D341Med (cell line): Measurements from ENCODE around the gene RIF1.

Experiments
- DNase-seq: peaks from one replicate; pipeline ENCODE4 v3.0.0; 2012; ENCODE audit warnings: low spot score

Gene RIF1, protein sequence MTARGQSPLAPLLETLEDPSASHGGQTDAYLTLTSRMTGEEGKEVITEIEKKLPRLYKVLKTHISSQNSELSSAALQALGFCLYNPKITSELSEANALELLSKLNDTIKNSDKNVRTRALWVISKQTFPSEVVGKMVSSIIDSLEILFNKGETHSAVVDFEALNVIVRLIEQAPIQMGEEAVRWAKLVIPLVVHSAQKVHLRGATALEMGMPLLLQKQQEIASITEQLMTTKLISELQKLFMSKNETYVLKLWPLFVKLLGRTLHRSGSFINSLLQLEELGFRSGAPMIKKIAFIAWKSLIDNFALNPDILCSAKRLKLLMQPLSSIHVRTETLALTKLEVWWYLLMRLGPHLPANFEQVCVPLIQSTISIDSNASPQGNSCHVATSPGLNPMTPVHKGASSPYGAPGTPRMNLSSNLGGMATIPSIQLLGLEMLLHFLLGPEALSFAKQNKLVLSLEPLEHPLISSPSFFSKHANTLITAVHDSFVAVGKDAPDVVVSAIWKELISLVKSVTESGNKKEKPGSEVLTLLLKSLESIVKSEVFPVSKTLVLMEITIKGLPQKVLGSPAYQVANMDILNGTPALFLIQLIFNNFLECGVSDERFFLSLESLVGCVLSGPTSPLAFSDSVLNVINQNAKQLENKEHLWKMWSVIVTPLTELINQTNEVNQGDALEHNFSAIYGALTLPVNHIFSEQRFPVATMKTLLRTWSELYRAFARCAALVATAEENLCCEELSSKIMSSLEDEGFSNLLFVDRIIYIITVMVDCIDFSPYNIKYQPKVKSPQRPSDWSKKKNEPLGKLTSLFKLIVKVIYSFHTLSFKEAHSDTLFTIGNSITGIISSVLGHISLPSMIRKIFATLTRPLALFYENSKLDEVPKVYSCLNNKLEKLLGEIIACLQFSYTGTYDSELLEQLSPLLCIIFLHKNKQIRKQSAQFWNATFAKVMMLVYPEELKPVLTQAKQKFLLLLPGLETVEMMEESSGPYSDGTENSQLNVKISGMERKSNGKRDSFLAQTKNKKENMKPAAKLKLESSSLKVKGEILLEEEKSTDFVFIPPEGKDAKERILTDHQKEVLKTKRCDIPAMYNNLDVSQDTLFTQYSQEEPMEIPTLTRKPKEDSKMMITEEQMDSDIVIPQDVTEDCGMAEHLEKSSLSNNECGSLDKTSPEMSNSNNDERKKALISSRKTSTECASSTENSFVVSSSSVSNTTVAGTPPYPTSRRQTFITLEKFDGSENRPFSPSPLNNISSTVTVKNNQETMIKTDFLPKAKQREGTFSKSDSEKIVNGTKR (N-terminal part only)

DNA sequence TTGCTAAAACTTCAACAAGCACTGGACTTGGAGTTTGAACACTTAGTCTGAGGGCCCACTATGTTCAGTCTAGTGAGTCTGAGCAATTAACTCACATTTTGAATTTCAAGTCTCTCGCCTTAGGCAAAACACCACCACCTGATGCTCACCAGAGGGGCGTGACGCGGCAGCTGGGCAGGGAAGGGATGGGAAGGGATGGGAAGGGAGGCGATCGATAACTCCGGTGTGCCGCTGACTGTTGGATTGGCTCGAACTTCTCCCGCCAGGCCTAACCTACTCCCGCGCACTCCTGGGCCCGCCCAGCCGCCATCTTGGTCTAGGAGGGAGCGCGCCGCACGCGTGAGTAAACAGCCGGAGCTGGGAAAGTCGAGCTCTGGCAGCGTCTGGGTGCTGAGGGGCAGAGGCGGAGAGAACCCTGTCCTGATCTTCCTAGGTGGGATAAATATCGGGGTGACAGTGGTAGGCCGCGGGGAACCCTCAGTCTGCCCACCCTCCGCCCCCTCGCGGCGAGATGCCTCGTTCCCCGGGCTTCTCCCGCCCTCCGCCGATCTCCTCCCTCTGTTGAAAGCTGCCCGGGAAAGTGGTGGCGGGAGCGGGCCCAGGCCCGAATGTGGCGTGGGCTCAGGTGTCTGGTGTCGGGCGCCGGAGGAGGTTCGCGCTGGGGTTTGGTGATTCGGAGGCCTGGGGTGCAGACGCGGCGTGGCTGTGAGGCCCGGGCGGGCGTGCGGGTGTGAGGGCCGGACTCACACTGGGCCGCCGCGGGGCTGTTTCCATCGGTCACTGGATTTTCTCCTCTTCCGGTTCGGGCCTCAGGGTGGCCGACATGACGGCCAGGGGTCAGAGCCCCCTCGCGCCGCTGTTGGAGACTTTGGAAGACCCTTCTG, at the start of gene RIF1:
RIF1 (plus strand) TSS at position 302 of the 884 bp plus-strand sequence; CDS start at position 824, 522 bp downstream.
- DNase-seq = peak; percentile 93

DNA sequence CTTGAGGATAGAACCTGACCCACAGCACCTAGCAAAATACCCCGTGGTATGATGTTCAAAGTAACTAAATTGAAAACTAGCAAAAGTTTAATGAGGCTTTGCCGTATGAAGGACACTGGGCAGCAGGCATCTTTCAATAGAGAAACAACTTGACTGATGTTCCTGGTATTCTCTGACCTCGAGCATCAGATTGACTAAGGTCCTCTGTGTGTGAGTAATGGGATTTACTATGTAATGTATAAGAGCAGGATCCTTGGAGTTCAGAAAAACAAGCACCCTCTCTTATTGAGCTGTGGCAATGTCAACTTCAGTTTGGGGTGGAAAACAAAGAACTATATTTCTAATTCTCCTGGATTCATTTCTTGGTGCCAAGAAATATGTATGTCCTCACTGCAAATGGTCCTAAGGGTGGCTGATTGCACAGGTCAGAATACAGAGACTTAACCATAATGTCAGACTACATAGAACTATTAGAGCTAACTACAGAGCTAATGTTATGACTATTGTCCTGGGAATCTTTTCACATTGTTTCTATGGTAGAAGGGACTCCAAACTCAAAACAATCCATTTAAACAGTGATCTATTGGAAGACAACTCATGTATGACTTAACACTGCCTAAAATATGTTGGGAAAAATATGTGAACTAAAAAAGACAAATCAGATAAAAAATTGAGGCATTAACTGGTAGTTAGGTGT, 47.9 kb upstream of the RIF1 start:
- no peak for DNase-seq

DNA sequence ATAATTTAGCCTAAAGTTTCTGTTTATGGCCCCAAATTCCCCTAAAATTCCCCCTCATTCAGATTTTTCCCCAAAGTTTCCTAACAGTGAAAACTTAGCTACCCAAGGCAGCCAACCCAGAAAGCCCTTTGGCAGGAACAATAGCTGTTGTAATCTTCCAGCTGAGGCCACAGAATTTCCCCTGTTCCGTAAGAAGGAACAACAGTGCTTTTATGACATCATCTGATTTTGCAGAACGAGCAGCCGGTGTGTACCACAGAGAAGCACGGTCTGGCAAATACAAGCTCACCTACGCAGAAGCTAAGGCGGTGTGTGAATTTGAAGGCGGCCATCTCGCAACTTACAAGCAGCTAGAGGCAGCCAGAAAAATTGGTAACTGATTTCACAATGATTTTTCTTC, 46.0 kb upstream of the RIF1 start:
- no peak for DNase-seq

DNA sequence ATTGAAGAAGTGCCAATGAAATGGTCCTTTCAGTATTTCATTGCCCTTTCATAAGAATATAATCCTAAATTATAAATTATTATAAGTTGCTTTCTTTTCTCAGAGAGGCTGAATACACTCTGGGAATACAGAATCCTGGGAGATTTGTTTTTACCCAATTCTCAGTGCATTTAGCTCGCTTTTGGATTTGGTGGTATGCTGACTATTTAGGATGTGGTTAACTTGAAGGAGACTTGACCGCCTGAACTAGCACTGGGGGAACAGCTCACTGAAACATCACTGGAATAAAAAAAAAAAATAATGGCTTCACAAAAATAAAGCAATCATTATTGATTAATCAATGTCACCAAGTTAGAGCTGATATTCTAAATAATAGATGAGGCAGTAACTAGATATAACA, 42.1 kb upstream of the RIF1 start:
- DNase-seq = no peak

DNA sequence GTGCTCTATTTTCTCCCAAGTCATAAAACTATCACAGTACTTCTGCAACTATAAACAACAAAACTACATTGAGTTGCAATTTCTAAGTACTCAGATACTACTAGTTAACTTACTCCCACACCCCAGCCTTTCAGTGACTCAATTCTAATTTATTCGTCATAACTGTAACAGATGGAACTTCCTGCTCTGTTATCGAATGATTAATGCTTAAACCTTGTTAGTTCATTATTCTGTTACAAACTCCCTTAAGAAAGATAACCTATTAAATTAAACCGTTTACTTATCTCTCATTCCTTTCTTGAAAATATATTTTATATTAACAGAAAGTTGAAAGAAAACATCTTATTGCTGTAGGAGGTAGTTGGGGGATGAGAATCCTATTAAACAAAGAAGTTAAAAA, 35.3 kb upstream of the RIF1 start:
- no peak for DNase-seq

DNA sequence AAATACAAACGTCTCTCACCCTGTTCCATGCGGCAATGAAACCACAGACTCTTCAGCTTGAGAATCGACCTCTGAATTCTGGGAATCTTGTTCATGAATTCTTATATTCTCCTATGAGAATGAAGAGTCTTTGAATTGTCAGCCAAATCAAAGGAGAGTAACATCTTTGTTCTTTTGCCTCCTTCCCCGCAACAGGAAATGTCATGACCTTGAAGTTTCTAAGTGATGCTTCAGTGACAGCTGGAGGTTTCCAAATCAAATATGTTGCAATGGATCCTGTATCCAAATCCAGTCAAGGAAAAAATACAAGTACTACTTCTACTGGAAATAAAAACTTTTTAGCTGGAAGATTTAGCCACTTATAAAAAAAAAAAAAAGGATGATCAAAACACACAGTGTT, 30.5 kb upstream of the RIF1 start:
- DNase-seq = no peak

DNA sequence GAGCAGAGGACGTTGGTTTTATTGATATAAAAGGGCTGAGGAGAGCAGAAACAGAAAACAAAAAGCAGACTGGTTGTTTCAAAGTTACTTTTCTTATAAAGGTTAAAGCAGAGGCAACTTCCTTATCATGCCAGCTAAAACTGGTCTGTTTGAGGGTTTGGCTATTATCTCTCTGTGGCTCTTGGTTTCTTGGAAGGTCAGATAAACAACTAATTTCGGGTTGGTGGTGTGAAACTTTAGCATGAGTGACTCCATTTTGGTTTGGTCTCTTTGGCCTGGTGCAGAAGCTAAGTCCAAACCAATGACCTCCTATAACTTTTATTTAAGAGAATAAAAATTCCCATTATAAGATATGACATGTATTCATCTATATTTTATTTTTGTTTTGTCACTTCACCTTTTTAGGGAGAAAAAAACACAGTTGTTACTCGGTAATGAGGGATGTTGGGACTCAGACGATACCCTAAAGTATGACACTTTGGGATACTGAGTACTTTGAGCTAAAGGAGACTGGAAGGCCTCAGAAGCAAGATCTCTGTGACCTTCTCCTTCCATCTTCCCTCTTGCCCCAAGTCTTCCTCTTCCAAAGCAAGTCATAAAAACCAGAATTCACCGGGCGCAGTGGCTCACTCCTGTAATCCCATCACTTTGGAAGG, 29.0 kb upstream of the RIF1 start:
- DNase-seq = no peak

DNA sequence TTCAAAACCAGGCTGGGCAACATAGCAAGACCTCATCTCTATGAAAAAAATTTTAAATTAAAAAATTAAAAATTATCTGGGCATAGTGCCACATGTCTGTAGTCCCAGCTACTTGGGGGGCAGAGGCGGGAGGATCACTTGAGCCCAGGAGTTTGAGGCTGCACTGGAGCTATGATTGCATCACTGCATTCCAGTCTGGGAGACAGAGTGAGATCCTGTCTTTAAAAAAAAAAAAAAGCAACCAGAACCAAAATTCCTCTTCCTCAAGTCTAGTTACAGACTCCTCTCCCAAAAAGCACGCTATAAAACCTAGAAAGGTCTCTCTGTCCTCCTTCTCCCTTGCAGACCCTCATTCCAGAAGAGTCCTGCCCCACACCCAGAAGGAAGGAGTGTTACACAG, 28.4 kb upstream of the RIF1 start:
- no peak for DNase-seq

DNA sequence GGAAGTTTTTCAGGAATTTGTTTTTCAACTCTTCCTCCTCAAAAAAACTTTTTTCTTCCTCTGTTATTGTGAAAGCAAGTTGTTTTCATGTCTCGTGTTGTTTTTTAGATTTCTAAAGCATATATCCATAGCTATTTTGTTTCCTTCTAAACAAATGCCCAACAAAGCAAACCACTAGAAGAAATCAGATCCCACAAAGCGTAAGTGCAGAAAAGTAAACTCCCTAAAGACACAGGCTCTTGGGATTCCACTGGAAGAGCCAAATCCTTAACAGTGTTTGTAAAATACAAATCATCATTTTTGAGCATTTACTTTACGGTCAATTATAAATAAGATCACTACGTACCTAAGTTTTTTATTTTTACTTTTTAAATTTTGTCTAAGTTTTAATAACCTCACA, 21.7 kb upstream of the RIF1 start:
- DNase-seq = no peak

DNA sequence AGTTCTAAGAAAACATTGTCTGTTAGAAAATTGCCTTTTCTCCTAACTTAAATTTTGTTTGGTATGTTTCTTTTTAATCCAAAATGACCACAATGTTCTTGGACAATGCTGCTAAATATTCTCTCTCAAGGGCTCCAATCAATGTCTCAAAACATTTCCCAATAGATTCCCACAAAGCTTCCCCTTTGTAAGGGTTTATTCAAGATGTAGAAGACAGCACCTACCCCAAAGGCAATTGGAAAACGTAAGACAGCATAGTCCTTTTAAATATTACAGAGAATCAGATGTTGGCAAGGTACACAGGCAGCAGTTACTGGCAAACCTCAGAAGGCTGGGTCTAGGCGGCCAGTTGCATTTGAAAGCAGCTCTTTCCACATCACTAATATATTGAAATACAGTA, 18.3 kb upstream of the RIF1 start:
- no peak for DNase-seq

DNA sequence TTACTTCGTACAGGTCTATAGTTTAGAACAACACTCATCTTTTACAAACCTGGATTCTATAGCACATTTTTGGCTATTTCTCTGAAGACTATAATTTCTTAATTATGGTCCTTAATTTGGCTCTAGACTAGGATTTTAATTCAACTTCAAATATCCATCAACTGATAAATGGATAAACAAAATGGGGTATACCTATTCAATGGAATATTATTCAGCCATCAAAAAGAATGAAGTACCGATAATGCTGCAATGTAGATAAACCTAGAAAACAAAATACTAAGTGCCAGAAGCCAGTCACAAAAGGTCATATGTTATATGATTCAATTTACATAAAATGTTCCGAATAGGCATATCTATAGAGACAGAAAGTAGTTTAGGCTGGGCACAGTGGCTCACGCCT, 15.2 kb upstream of the RIF1 start:
- DNase-seq = no peak

DNA sequence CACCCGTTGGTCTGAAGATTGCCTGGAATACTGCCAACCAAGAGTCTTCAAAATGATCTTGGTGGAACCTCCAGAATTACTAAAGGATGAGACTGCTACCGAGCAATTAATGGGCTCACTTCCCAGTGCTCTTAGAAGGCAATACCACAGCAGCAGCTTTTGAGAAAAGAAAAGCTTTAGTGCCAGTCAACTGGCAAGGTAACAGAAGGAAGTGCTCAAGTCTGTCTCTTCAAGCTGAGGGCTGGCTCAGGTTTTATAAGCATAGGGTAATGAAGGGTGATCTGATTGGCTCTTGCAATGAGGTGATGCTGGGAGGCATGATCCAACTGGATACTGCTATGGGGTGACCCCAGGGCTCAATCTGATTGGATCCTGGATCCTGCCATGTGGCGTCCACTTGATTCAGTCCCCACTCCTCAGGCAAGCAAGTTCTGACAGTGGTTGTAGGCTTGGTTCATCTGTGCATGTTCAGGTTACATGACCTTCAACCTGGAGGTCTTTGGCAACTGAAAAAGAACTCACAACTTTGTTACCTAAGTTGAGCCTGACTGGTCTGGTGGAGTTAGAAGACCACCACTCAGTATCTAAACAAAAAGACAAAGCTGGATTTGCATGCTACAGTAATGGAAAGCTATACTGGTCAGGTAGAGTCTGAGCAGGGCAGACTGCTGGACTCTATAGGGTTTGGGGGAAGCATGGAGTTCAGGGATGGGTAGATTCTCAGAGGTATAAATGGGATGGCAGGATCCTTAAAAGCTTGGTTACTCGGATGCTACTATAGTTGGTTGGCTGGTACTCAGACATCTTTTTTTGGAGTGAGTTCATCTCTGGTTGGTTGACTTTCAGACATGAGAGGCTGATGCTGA, 14.0 kb upstream of the RIF1 start:
- DNase-seq = no peak

DNA sequence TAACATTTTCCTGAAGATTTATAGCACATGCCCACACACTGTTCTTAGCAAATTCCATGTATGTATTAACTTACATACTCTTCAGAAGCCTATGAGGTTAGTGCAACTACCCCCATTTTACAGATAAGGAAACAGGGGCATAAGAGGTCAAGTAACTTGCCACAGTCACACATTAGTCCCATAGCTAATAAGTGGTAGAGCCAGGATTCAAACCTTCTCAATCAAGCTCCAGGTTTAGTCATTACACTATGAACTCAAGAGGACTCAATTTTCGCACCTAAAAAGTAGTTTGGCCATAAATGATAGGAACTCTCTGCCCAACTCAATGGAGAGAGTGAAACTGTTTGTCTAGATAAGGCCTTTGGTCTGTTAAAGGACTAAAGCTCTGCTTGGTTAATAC, 9.7 kb upstream of the RIF1 start:
- DNase-seq = no peak

DNA sequence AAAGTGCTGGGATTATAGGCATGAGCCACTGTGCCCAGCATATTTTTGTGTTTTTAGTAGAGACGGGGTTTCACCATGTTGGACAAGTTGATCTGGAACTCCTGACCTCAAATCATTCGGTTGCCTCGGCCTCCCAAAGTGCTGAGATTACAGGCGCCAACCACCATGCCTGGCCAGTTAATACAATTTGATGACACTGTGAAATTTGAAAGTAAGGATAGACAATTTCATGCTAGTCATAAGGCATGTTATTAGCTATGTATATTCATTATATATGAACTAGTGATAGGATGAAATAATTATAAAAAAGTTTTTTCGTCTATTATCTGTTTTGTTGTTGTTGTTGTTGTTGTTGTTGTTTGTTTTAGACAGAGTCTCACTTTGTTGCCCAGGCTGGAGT, 8.6 kb upstream of the RIF1 start:
- no peak for DNase-seq

DNA sequence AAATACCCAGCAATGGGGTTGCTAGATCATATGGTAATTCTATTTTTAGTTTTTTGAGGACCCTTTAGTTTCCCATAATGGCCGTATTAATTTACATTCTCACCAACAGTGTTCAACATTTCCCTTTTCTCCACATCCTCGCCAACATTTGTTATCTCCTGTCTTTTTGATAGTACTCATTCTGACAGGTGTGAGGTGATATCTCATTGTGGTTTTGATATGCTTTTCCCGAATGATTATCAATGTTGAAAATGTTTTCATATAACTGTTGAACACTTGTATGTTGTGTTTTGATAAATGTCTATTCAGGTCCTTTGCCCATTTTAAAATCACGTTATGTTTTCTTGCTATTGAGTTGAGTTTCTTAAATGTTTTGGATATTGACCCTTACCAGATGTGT, 5.8 kb upstream of the RIF1 start:
- DNase-seq = no peak

DNA sequence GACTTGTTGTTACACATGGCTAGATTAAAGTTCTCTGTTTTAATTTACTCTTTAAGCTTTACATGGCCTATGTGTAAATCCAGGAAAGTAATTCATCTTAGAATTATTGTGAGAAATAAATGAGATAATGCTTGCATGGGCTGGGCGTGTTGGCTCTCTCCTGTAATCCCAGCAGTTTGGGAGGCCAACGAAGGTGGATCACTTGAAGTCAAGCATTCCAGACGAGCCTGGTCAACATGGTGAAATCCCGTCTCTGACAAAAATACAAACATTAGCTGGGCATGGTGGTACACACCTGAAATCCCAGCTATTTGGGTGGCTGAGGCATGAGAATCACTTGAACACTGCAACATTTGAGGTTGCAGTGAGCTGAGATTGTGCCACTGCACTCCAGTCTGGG, 4.3 kb upstream of the RIF1 start:
- no peak for DNase-seq

DNA sequence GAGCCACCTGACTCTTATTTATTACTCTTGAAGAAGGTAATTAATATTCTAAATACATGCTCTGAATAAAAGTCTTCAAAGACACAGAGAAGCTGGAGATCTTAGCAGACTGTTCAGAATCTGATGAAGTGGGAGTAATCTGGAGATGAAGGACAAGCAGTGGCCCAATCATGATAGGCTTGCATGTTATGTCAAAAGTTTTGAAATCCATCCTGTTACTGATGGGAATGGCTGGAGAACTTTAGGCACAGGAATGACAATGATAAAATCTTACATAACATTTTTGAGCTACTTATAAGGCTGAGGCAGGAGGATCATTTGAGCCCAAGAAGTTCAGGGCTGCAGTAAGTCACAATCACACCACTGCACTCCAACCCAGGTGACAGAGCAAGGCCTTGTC, 2.4 kb upstream of the RIF1 start:
- no peak for DNase-seq

DNA sequence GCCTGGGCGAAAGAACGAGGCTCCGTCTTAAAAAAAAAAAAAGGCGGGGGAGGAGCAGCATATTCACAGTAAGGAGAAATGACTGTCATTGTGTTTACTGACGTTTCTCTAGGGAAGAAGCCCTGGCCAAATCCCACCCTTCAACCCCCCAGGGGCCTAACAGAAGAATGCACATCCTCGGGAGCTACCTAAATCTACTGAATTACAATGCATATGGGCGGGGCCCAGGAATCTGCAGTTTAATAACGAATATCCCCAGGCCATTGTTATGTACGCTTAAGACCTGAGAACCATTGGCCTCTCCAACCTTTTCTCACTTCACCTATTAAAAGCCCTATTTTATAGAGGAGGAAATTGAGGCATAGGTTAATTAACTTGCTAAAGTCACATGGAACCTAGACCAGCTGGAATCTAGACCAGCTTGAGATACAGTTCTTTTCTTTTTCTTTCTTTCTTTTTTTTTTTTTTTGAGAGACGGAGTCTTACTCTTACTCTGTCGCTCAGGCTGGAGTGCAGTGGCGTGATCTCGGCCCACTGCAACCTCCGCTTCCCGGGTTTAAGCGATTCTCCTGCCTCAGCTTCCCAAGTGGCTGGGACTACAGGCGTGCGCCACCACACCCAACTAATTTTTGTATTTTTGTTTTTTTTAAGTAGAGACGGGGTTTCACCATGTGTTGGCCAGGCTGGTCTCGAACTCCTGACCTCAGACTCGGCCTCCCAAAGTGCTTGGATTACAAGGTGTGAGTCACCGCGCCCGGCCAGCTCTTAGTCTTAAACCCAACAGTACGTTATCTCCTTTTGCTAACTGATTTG, 708 bp upstream of the RIF1 start:
- DNase-seq = no peak

DNA sequence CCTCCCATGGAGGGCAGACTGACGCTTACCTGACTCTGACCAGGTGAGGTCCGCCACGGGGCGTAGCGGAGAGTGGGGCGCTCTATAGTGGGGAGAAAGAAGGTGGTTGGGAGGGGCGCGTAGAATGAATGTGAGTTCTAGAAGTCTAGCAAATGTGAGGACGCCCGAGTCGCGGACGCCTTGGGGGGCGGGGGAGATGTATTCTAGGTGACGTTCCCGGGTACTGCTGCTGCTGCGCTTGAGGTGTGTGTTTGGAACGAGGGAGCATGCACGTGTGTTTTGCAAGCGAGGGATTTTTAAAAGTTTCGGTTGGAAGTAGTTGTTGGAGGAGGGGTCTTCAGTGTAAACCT, 758 bp downstream of the RIF1 start:
- peak; percentile 50 for DNase-seq
